BJ (cell line): ENCODE data around the gene MYRF. TPM values are rescaled to one million over a fixed set of nuclear protein-coding genes. Genes with fewer than 3 reads are reported as not detected.

Experiments used
- CTCF ChIA-PET: fragments of 350-600 bp; formaldehyde crosslinking; extraction: SDS; loops from one replicate; lab custom pipeline; 2021; ENCODE audit warnings: antibody characterized with exemption, inconsistent platforms; lab: Yijun Ruan, JAX
- POLR2A ChIA-PET: fragments of 300-600 bp; sonication (Branson Sonifier 250); formaldehyde crosslinking; extraction: SDS; loops from one replicate; lab custom pipeline; 2021; ENCODE audit warnings: antibody characterized with exemption; lab: Charles Lee
- DNase-seq: peaks from one replicate; pipeline ENCODE4 v3.0.0-alpha.2; 2011; ENCODE audit warnings: low read depth
- H3K27me3 ChIP-seq: 2 replicates; pipeline ENCODE4 v1.6.0; 2011; ENCODE audit warnings: low read length; ENCODE audit not compliant: control insufficient read depth, insufficient read depth
- H3K36me3 ChIP-seq: 2 replicates; pipeline ENCODE4 v1.5.1; 2011; ENCODE audit warnings: low read length; ENCODE audit not compliant: control insufficient read depth, insufficient read depth
- H3K4me3 ChIP-seq: 2 replicates; pipeline ENCODE4 v1.5.1; 2011; ENCODE audit warnings: low read depth, mild to moderate bottlenecking, control low read depth, low read length
- polyA plus RNA-seq: library from polyadenylated mRNA; depleted of rRNA; stranded (reverse); fragments of >200 nt; gene quantifications from 2 replicates; pipeline ENCODE4 v1.2.3, GENCODE V29; 2011
- TF ChIP-seq, protein P1 (sequence below): IDR thresholded peaks from 2 replicates; pipeline ENCODE4 v1.5.1; 2011; ENCODE audit warnings: low read depth, mild to moderate bottlenecking, control low read depth, inconsistent platforms, low read length, moderate library complexity; ENCODE audit not compliant: insufficient read depth

MYRF gene
- polyA plus RNA-seq, 1 experiment, result 0.45 TPM

DNA sequence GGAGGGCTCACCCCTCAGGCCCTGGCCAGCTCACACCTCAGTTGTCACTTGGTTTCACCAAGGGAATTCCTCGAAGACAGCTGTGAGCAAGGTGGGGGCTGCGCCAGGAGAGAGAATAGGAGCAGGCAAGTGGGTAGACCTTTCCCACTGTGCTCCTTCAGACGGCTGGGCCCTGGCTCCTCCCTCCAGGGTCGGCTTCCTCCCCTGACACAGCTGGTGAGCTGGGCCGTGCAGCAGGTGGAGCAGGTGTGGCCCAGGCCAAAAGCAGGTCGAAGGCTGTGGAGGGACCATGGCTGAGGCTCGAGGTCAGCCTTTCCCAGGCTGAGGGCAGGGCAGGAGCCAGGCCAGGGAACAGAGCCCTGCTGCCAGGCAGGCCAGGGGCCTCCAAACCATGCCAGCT lies 12.5 kb upstream of the MYRF start:
- DNase-seq, result no peak
- ChIA-PET POLR2A (no interaction called here), CTCF (no interaction called here)
- TF ChIP-seq, protein P1, sequence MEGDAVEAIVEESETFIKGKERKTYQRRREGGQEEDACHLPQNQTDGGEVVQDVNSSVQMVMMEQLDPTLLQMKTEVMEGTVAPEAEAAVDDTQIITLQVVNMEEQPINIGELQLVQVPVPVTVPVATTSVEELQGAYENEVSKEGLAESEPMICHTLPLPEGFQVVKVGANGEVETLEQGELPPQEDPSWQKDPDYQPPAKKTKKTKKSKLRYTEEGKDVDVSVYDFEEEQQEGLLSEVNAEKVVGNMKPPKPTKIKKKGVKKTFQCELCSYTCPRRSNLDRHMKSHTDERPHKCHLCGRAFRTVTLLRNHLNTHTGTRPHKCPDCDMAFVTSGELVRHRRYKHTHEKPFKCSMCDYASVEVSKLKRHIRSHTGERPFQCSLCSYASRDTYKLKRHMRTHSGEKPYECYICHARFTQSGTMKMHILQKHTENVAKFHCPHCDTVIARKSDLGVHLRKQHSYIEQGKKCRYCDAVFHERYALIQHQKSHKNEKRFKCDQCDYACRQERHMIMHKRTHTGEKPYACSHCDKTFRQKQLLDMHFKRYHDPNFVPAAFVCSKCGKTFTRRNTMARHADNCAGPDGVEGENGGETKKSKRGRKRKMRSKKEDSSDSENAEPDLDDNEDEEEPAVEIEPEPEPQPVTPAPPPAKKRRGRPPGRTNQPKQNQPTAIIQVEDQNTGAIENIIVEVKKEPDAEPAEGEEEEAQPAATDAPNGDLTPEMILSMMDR, result no peak
- Histone ChIP-seq H3K27me3 (no peaks in the 10 kb centered on the region), H3K4me3 (no peak overlapping the region), H3K36me3 (peaks cover 16% of the 10 kb centered on the region)

DNA sequence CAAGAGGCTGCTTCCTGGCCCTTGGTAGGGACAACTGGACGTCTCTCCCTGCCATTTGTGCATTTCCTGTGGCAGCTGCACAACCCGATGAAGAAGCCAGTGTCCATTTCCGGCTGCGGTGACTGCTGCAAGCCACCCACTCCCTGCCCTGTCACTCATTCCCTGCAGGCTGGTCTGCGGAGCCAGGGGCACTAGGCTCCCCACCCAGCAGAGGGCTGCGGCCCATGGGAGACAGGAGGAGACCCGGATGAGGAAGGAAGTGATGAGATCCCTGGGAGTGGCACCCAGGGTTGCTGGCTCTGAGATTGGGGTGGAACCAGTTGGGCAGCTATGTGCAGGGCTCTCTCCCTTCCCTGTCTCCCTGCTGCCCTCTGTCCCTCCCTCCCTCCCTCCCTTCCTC lies 10.0 kb upstream of the MYRF start:
- ChIA-PET POLR2A (no interaction called here), CTCF (interaction anchor here (1.4 to 5.7 kb wide), 2 partner anchors 9 kb away, joined by 6 to 42 read pairs; no protein-coding TSS in a partner anchor)
- Histone ChIP-seq H3K36me3 (peaks cover 14% of the 10 kb centered on the region), H3K4me3 (no peak overlapping the region), H3K27me3 (no peaks in the 10 kb centered on the region)
- TF ChIP-seq, protein P1, result no peak
- no peak for DNase-seq

DNA sequence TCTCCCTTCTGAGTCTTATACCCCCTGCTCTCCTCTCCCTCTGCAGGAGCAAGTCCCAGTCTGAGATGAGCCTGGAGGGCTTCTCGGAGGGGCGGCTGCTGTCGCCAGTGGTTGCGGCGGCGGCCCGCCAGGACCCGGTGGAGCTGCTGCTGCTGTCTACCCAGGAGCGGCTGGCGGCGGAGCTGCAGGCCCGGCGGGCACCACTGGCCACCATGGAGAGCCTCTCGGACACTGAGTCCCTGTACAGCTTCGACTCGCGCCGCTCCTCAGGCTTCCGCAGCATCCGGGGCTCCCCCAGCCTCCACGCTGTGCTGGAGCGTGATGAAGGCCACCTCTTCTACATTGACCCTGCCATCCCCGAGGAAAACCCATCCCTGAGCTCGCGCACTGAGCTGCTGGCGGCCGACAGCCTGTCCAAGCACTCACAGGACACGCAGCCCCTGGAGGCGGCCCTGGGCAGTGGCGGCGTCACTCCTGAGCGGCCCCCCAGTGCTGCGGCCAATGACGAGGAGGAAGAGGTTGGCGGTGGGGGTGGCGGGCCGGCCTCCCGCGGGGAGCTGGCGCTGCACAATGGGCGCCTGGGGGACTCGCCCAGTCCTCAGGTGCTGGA lies 8.8 kb upstream of the MYRF start:
- no peak for DNase-seq
- peaks cover 9% of the 10 kb centered on the region for H3K36me3 ChIP-seq
- TF ChIP-seq, protein P1, result no peak
- H3K27me3 ChIP-seq, result no peaks in the 10 kb centered on the region
- CTCF ChIA-PET, result interaction anchor here (0.7 to 5.7 kb wide), 7 partner anchors 10 to 567 kb away, joined by 3 to 42 read pairs (median 3); no protein-coding TSS in a partner anchor
- POLR2A ChIA-PET, result no interaction called here
- no peak overlapping the region for H3K4me3 ChIP-seq

DNA sequence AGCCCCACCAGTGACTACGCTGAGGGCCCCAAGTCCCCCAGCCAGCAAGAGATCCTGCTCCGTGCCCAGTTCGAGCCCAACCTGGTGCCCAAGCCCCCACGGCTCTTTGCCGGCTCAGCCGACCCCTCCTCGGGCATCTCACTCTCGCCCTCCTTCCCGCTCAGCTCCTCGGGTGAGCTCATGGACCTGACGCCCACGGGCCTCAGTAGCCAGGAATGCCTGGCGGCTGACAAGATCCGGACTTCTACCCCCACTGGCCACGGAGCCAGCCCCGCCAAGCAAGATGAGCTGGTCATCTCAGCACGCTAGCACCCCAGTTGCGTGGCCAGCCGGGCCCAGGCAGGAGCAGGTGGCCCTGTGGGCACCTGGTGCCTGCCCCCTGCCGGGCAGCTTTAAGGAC lies 8.3 kb upstream of the MYRF start:
- DNase-seq, result no peak
- CTCF ChIA-PET, result interaction anchor here (0.7 to 5.7 kb wide), 9 partner anchors 9 to 567 kb away, joined by 3 to 42 read pairs (median 3); no protein-coding TSS in a partner anchor

DNA sequence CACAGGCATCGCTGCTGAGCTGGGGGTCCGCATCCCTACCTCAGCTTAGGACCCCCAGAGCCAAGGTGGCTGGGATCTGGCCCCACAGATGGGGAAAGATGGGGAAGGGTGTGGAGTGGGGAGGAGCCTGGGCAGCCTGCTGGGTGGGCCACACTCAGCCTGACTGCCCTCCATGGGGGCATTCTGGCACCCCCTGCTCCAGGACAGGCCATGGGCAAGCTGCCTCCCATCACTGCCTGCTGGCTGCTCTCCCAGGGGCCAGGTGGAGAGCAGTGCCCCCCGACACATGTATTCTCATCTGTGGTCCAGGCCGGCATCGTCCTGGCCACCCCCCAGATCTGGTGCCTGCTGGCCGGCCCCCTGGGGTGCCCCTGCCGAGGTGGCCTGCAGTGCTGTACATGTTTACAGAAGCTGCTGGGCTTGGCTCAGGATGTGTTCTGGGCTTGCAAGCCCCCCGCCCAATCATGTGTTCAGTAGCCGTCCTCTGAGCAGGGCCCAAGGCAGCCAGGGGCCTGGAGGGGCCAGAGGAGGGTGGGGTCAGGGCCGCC lies 7.8 kb upstream of the MYRF start:
- ChIA-PET POLR2A (no interaction called here), CTCF (interaction anchor here (0.6 to 5.7 kb wide), 9 partner anchors 9 to 364 kb away, joined by 3 to 42 read pairs (median 3); no protein-coding TSS in a partner anchor)
- no peak overlapping the region for H3K4me3 ChIP-seq
- TF ChIP-seq, protein P1, result no peak
- H3K36me3 ChIP-seq, result peaks cover 9% of the 10 kb centered on the region
- DNase-seq, result no peak
- H3K27me3 ChIP-seq, result no peaks in the 10 kb centered on the region

More for the DNA sequence above, 8.3 kb upstream of the MYRF start:
- Histone ChIP-seq H3K36me3 (peaks cover 9% of the 10 kb centered on the region), H3K27me3 (no peaks in the 10 kb centered on the region), H3K4me3 (no peak overlapping the region)
- TF ChIP-seq, protein P1, result no peak
- POLR2A ChIA-PET, result no interaction called here
